Endodermal cell (in vitro differentiated cells): ENCODE measurements around the gene UVRAG. TPM values are rescaled to one million over a fixed set of nuclear protein-coding genes. Genes with fewer than 3 reads are reported as not detected.

Experiments
- DNase-seq: peaks from one replicate; pipeline ENCODE4 v3.0.0-alpha.2; 2017
- H3K27ac ChIP-seq: 2 replicates; pipeline ENCODE4 v1.5.1; 2013; ENCODE audit warnings: mild to moderate bottlenecking, low read depth, low read length, moderate library complexity
- H3K27me3 ChIP-seq: 2 replicates; pipeline ENCODE4 v1.6.1; 2013; ENCODE audit warnings: mild to moderate bottlenecking, low read length, moderate library complexity; ENCODE audit not compliant: insufficient read depth, control insufficient read depth, poor library complexity, severe bottlenecking
- H3K36me3 ChIP-seq: 2 replicates; pipeline ENCODE4 v1.7.0; 2013; ENCODE audit warnings: mild to moderate bottlenecking, low read length, moderate library complexity; ENCODE audit not compliant: control insufficient read depth, insufficient read depth
- H3K4me1 ChIP-seq: one replicate; pipeline ENCODE4 v1.7.0; 2013; ENCODE audit warnings: low read length; ENCODE audit not compliant: control insufficient read depth, insufficient read depth
- H3K4me3 ChIP-seq: 2 replicates; pipeline ENCODE4 v1.5.1; 2013; ENCODE audit warnings: mild to moderate bottlenecking, low read length, moderate library complexity
- H3K9ac ChIP-seq: 2 replicates; pipeline ENCODE4 v1.6.1; 2013; ENCODE audit warnings: mild to moderate bottlenecking, low read length, moderate library complexity; ENCODE audit not compliant: poor library complexity, severe bottlenecking; ENCODE audit errors: extremely low read depth
- H3K9me3 ChIP-seq: 2 replicates; pipeline ENCODE4 v1.6.1; 2013; ENCODE audit warnings: mild to moderate bottlenecking, low read length, moderate library complexity; ENCODE audit not compliant: control insufficient read depth
- H3K27ac Mint-ChIP-seq: 2 replicates; pipeline ENCODE4 v1.8.0; 2020; ENCODE audit warnings: mixed read lengths
- H3K27me3 Mint-ChIP-seq: 2 replicates; pipeline ENCODE4 v1.8.0; 2021; ENCODE audit warnings: mild to moderate bottlenecking, mixed read lengths; ENCODE audit not compliant: insufficient read depth
- H3K36me3 Mint-ChIP-seq: 2 replicates; pipeline ENCODE4 v1.8.0; 2020; ENCODE audit warnings: low read depth, mixed read lengths
- H3K4me1 Mint-ChIP-seq: 2 replicates; pipeline ENCODE4 v1.8.0; 2020; ENCODE audit warnings: mixed read lengths
- H3K4me3 Mint-ChIP-seq: 2 replicates; pipeline ENCODE4 v1.8.0; 2020; ENCODE audit warnings: mild to moderate bottlenecking, moderate library complexity, mixed read lengths
- H3K9me3 Mint-ChIP-seq: 2 replicates; pipeline ENCODE4 v1.8.0; 2020; ENCODE audit warnings: mild to moderate bottlenecking, mixed read lengths
- CTCF ChIP-seq: fragments of 200-600 bp; sonication (generic); conservative IDR thresholded peaks from 2 replicates; pipeline ENCODE4 v1.5.0; 2021; ENCODE audit warnings: antibody characterized with exemption, mild to moderate bottlenecking
- WGBS, 2 experiments: methylation state at CpG; one replicate each; pipeline versions ENCODE4 v1.1.5 to v1.1.7; 2013; ENCODE audit warnings: missing lambda C conversion rate in 2 of 2, mixed read lengths in 1 of 2; ENCODE audit not compliant: insufficient coverage in 1 of 2, insufficient read length in 1 of 2; 5-methylcytosine and 5-hydroxymethylcytosine counted together
- total RNA-seq, 2 donors: library from RNA; stranded (reverse); fragmentation: NEBNext Ultra II Directional in 1 of 2; extraction: Animal tissue kit (Norgen Biotek cat#: 25700) in 1 of 2; gene quantifications; 2 replicates in 1 of 2; 3 replicates in 1 of 2; pipeline ENCODE4 v1.2.1, GENCODE V29; 2021

UVRAG gene
- total RNA-seq, 2 donors from 2014 or later = 19.7 to 34.9 TPM

- Histone ChIP-seq H3K9ac (no peak overlapping the region), H3K36me3 (no peaks in the 10 kb centered on the region), H3K9me3 (no peaks in the 10 kb centered on the region), H3K27ac (no peak overlapping the region), H3K4me3 (no peak overlapping the region), H3K4me1 (no peaks in the 10 kb centered on the region), H3K27me3 (no peaks in the 10 kb centered on the region)
- Mint-ChIP-seq H3K27ac (no peak overlapping the region), H3K36me3 (peaks cover 12% of the 10 kb centered on the region), H3K4me1 (peaks cover 7% of the 10 kb centered on the region), H3K27me3 (no peaks in the 10 kb centered on the region), H3K4me3 (no peak overlapping the region), H3K9me3 (no peaks in the 10 kb centered on the region)
- WGBS, 2 experiments = 94% methylated on average over 4 of the region's 4 CpGs; no CpG with 5 or more reads in 1 of the 2 experiments
- no peak for DNase-seq
- TF ChIP-seq CTCF = no peak
These were observed 8.9 kb downstream of the UVRAG start for GRCh38 chr11:75823946-75824345.

GRCh38 chr11:75826461-75827230, 11.6 kb downstream of the UVRAG start:
- 56 to 74% methylated on average over 3 to 4 of the region's 4 CpGs for WGBS, 2 experiments
- H3K27me3 ChIP-seq = no peaks in the 10 kb centered on the region
- peaks cover 4% of the 10 kb centered on the region for H3K36me3 ChIP-seq
- H3K27me3 Mint-ChIP-seq = no peaks in the 10 kb centered on the region
- H3K9ac ChIP-seq = no peak overlapping the region
- no peak overlapping the region for H3K4me3 ChIP-seq
- TF ChIP-seq CTCF = no peak
- H3K27ac Mint-ChIP-seq = no peak overlapping the region
- no peaks in the 10 kb centered on the region for H3K4me1 ChIP-seq
- H3K36me3 Mint-ChIP-seq = peaks cover 8% of the 10 kb centered on the region
- H3K4me1 Mint-ChIP-seq = peaks cover 7% of the 10 kb centered on the region
- no peak overlapping the region for H3K4me3 Mint-ChIP-seq
- no peak for DNase-seq
- H3K9me3 Mint-ChIP-seq = no peaks in the 10 kb centered on the region
- H3K27ac ChIP-seq = no peak overlapping the region
- H3K9me3 ChIP-seq = no peaks in the 10 kb centered on the region

- WGBS, 2 experiments = 100% methylated on average over 3 of the region's 5 CpGs; no CpG with 5 or more reads in 1 of the 2 experiments
- H3K9me3 Mint-ChIP-seq = no peaks in the 10 kb centered on the region
- DNase-seq = no peak
- no peak overlapping the region for H3K27ac Mint-ChIP-seq
- no peak overlapping the region for H3K4me3 Mint-ChIP-seq
- no peaks in the 10 kb centered on the region for H3K4me1 ChIP-seq
- H3K9ac ChIP-seq = no peak overlapping the region
- H3K4me1 Mint-ChIP-seq = peaks cover 7% of the 10 kb centered on the region
- peaks cover 4% of the 10 kb centered on the region for H3K36me3 ChIP-seq
- no peaks in the 10 kb centered on the region for H3K9me3 ChIP-seq
- no peaks in the 10 kb centered on the region for H3K27me3 Mint-ChIP-seq
- TF ChIP-seq CTCF = no peak
- H3K4me3 ChIP-seq = no peak overlapping the region
- no peaks in the 10 kb centered on the region for H3K27me3 ChIP-seq
- H3K36me3 Mint-ChIP-seq = peaks cover 8% of the 10 kb centered on the region
- no peak overlapping the region for H3K27ac ChIP-seq
These were observed 12.6 kb downstream of the UVRAG start for GRCh38 chr11:75827562-75827961.
